Loucy (cell line): ENCODE measurements around the gene DBN1.

Experiments
- H2AFZ ChIP-seq: fragments of 200-600 bp; sonication (generic); 2 replicates; pipeline ENCODE4 v1.6.0; 2016; ENCODE audit warnings: antibody characterized with exemption, mild to moderate bottlenecking, low read length, moderate library complexity
- H3F3A ChIP-seq: fragments of 200-600 bp; 2 replicates; pipeline ENCODE4 v1.6.0; 2016; ENCODE audit warnings: antibody characterized with exemption, low read depth, mild to moderate bottlenecking
- H3K27me3 ChIP-seq: fragments of 200-600 bp; sonication (generic); 2 replicates; pipeline ENCODE4 v1.6.1; 2014; ENCODE audit warnings: low read length, mild to moderate bottlenecking; ENCODE audit not compliant: insufficient read depth, poor library complexity, severe bottlenecking
- H3K36me3 ChIP-seq: fragments of 200-600 bp; sonication (generic); 2 replicates; pipeline ENCODE4 v1.6.1; 2016; ENCODE audit warnings: low read length; ENCODE audit not compliant: insufficient read depth
- H3K4me1 ChIP-seq: fragments of 200-600 bp; sonication (generic); 2 replicates; pipeline ENCODE4 v1.5.1; 2014; ENCODE audit warnings: low read length, mild to moderate bottlenecking; ENCODE audit not compliant: insufficient read depth, poor library complexity, severe bottlenecking
- H3K4me2 ChIP-seq: fragments of 200-600 bp; sonication (generic); 2 replicates; pipeline ENCODE4 v1.6.0; 2014; ENCODE audit warnings: antibody characterized with exemption, low read length, low read depth, mild to moderate bottlenecking; ENCODE audit not compliant: poor library complexity, severe bottlenecking
- H3K4me3 ChIP-seq: fragments of 200-600 bp; sonication (generic); 2 replicates; pipeline ENCODE4 v1.5.1; 2014; ENCODE audit warnings: low read length, mild to moderate bottlenecking, mixed read lengths; ENCODE audit not compliant: poor library complexity, severe bottlenecking
- H3K79me2 ChIP-seq: fragments of 200-600 bp; sonication (generic); 2 replicates; pipeline ENCODE4 v1.6.1; 2014; ENCODE audit warnings: low read length; ENCODE audit not compliant: insufficient read depth
- H3K9ac ChIP-seq: fragments of 200-600 bp; sonication (generic); 2 replicates; pipeline ENCODE4 v1.6.0; 2014; ENCODE audit warnings: mild to moderate bottlenecking, low read depth, low read length, moderate library complexity; ENCODE audit not compliant: poor library complexity, severe bottlenecking
- H3K9me2 ChIP-seq: fragments of 200-600 bp; sonication (generic); replicated peaks from 2 replicates; pipeline ENCODE4 v1.6.1; 2016; ENCODE audit warnings: low read depth, low read length, mixed read lengths
- H3K9me3 ChIP-seq: fragments of 200-600 bp; sonication (generic); 2 replicates; pipeline ENCODE4 v1.6.1; 2014; ENCODE audit warnings: mild to moderate bottlenecking, antibody characterized with exemption, low read length, low read depth; ENCODE audit not compliant: insufficient read depth
- H4K20me1 ChIP-seq: fragments of 200-600 bp; sonication (generic); 2 replicates; pipeline ENCODE4 v1.6.0; 2014; ENCODE audit warnings: antibody characterized with exemption, low read length, mild to moderate bottlenecking; ENCODE audit not compliant: insufficient read depth, poor library complexity, severe bottlenecking
- EZH2phosphoT487 ChIP-seq: fragments of 200-600 bp; IDR thresholded peaks from 2 replicates; pipeline ENCODE4 v1.6.1; 2018; ENCODE audit warnings: antibody characterized with exemption, mild to moderate bottlenecking, moderate library complexity, borderline replicate concordance
- TF ChIP-seq, protein P1 (sequence below): fragments of 200-600 bp; sonication (generic); conservative IDR thresholded peaks from 2 replicates; pipeline ENCODE4 v1.5.1; 2014; ENCODE audit warnings: mild to moderate bottlenecking, antibody characterized with exemption, low read length

Gene DBN1

DNA sequence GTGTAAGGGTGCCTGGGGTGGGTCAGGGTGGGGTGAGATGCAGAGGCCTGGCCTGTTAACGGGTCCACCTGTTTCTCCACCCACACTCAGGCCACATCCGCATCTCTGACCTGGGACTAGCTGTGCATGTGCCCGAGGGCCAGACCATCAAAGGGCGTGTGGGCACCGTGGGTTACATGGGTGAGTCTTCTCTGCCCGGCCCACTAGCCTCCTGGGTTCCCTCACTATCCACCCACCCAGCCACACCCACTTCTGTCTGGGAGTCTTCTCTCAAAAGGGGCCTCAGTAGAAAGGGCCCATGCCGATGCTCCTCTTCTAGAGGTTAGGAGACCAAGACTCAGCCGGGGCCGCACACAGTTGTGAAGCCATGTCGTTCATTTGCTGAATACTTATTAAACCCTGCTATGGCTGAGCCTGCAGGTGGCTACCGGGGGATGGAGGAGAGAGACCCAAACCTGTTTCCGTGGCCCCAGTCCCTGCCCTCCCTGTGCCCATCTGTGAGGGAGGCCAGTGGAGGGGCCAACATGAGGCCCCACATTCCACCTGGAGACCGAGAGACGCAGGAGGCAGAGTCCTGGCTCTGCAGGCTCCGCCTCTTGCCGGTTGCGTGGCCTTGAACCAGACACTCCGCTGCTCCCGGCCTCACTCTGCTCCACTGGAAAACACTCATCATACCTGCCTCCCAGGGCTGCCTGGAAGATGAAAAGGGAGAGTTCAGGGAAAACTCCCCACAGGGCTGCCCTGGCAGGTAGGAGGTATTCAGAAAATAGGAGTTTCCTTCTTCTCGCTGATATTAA lies 38.3 kb downstream of the DBN1 start:
- TF ChIP-seq, protein P1, sequence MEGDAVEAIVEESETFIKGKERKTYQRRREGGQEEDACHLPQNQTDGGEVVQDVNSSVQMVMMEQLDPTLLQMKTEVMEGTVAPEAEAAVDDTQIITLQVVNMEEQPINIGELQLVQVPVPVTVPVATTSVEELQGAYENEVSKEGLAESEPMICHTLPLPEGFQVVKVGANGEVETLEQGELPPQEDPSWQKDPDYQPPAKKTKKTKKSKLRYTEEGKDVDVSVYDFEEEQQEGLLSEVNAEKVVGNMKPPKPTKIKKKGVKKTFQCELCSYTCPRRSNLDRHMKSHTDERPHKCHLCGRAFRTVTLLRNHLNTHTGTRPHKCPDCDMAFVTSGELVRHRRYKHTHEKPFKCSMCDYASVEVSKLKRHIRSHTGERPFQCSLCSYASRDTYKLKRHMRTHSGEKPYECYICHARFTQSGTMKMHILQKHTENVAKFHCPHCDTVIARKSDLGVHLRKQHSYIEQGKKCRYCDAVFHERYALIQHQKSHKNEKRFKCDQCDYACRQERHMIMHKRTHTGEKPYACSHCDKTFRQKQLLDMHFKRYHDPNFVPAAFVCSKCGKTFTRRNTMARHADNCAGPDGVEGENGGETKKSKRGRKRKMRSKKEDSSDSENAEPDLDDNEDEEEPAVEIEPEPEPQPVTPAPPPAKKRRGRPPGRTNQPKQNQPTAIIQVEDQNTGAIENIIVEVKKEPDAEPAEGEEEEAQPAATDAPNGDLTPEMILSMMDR = no peak
- TF ChIP-seq EZH2phosphoT487 = no peak
- Histone ChIP-seq H3K36me3 (peaks cover 36% of the 10 kb centered on the region; the same call in 1 of the 2 replicates), H3K4me3 (no peak overlapping the region), H3K9ac (no peak overlapping the region), H3K9me3 (no peaks in the 10 kb centered on the region), H3K27me3 (no peaks in the 10 kb centered on the region), H3K4me1 (peaks cover 25% of the 10 kb centered on the region), H2AFZ (no peak overlapping the region), H3K9me2 (no peaks in the 10 kb centered on the region), H3F3A (no peaks in the 10 kb centered on the region), H3K4me2 (no peak overlapping the region), H4K20me1 (peaks cover 2% of the 10 kb centered on the region), H3K79me2 (peaks cover 28% of the 10 kb centered on the region)

DNA sequence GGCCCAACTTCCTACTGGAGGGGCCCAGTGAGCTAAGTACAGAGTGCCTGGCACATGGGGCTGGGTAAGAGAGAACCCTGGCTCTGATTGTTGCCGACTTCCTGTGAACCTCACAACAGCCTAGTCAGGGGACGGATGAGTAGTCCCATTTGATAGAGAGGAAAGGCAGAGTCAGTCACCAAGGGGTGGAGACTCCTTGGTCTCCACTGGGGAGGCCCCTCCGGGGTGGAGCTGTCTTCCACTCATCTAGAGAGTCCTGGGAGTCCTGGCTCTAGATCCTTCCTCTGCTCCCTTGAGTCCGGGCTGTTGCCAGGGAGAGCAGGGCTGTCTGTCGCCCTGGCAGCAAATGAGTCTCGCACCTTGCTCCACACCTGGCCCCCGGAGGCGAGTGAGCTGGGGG lies 39.0 kb downstream of the DBN1 start:
- TF ChIP-seq EZH2phosphoT487 = no peak
- TF ChIP-seq, protein P1 = no peak
- peaks cover 7% of the 10 kb centered on the region for H4K20me1 ChIP-seq
- H2AFZ ChIP-seq = no peak overlapping the region
- H3K9ac ChIP-seq = no peak overlapping the region
- H3K36me3 ChIP-seq = peaks cover 36% of the 10 kb centered on the region; the same call in 1 of the 2 replicates
- no peak overlapping the region for H3K4me2 ChIP-seq
- H3K4me1 ChIP-seq = peaks cover 32% of the 10 kb centered on the region
- no peaks in the 10 kb centered on the region for H3K27me3 ChIP-seq
- no peak overlapping the region for H3K4me3 ChIP-seq
- H3K9me3 ChIP-seq = no peaks in the 10 kb centered on the region
- peaks cover 35% of the 10 kb centered on the region for H3K79me2 ChIP-seq
- H3F3A ChIP-seq = no peaks in the 10 kb centered on the region
- no peaks in the 10 kb centered on the region for H3K9me2 ChIP-seq

DNA sequence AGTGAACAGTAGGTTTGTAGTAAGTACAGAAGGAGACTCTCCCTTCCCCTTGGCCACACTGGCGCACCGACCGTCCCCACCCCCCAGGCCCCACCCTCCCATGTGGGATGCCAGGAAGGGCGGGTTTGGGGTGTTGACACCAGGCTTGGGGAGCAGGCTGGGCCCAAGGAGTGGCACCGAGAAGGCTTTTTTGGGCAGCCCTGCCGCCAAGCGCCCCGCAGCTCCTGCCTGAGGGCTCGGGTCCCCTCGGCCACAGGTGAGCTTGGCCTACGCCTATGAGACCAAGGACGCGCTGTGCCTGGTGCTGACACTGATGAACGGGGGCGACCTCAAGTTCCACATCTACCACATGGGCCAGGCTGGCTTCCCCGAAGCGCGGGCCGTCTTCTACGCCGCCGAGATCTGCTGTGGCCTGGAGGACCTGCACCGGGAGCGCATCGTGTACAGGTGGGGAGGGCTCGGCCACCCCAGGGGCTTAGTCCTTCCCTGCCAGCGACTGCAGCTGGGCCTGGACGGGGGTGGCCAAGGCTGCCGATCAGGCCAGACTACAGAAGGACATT lies 39.7 kb downstream of the DBN1 start:
- H3K36me3 ChIP-seq = peaks cover 36% of the 10 kb centered on the region; the same call in 1 of the 2 replicates
- no peaks in the 10 kb centered on the region for H3F3A ChIP-seq
- H3K4me3 ChIP-seq = no peak overlapping the region
- H3K9me2 ChIP-seq = no peaks in the 10 kb centered on the region
- TF ChIP-seq, protein P1 = no peak
- no peak for TF ChIP-seq EZH2phosphoT487
- H4K20me1 ChIP-seq = peaks cover 10% of the 10 kb centered on the region
- no peak overlapping the region for H3K4me2 ChIP-seq
- H3K9me3 ChIP-seq = no peaks in the 10 kb centered on the region
- H2AFZ ChIP-seq = no peak overlapping the region
- H3K9ac ChIP-seq = no peak overlapping the region
- H3K4me1 ChIP-seq = peaks cover 38% of the 10 kb centered on the region
- H3K27me3 ChIP-seq = no peaks in the 10 kb centered on the region
- H3K79me2 ChIP-seq = peaks cover 42% of the 10 kb centered on the region
